HCT116 (cell line): Measurements from ENCODE around the gene EYA4. TPM values are rescaled to one million over a fixed set of nuclear protein-coding genes. Genes with fewer than 3 reads are reported as not detected.

Source experiments
- ATAC-seq: fragments of 200-7000 bp; cut with Tn5 transposase; 2 replicates; pipeline ENCODE4 v1.9.1; 2020; ENCODE audit warnings: mild to moderate bottlenecking, moderate library complexity
- BruUV-seq: library from RNA; stranded (reverse); fragments of 400-500 nt; replicated peaks from 2 replicates; lab custom pipeline; 2021; lab: Mats Ljungman, UMichigan
- CTCF ChIA-PET: fragments of 300-600 bp; sonication (Branson Sonifier 250); formaldehyde crosslinking; loops from one replicate; lab custom pipeline; 2021; ENCODE audit warnings: antibody characterized with exemption; lab: Charles Lee
- POLR2A ChIA-PET: fragments of 300-600, 350-600 bp; sonication (Branson Sonifier 250); formaldehyde crosslinking; loops from one replicate; lab custom pipeline; 2021; ENCODE audit warnings: antibody characterized with exemption; lab: Charles Lee
- RAD21 ChIA-PET, 2 experiments: fragments of 300-600 bp; sonication (Branson Sonifier 250); formaldehyde crosslinking; loops; one replicate each; lab custom pipeline; 2023; ENCODE audit warnings: low total read pairs in 2 of 2; ENCODE audit not compliant: uncharacterized antibody in 2 of 2, unreplicated experiment in 2 of 2, low non-redundant PET in 1 of 2; lab: Charles Lee
- DNase-seq: peaks from one replicate; pipeline ENCODE4 v3.0.0-alpha.2; 2010; ENCODE audit warnings: low read depth, low spot score
- H2AFZ ChIP-seq: fragments of 200-600 bp; shearing (Covaris generic), sonication (generic); 2 replicates; pipeline ENCODE4 v1.6.1; 2017; ENCODE audit warnings: low read depth, mixed run types, mixed read lengths, antibody characterized with exemption, low read length; ENCODE audit not compliant: poor library complexity, severe bottlenecking
- H3K27ac ChIP-seq: 2 replicates; pipeline ENCODE4 v1.5.1; 2012; ENCODE audit warnings: low read depth, low read length
- H3K27me3 ChIP-seq: fragments of 200-600 bp; sonication (generic); 2 replicates; pipeline ENCODE4 v1.6.1; 2016; ENCODE audit warnings: mixed run types, low read length, mixed read lengths; ENCODE audit not compliant: insufficient read depth
- H3K36me3 ChIP-seq, 2 experiments: fragments of 200-500 bp in 1 of 2; fragments of 200-600 bp in 1 of 2; sonication (Bioruptor generic) in 1 of 2; sonication (generic) in 1 of 2; 2 replicates each; pipeline versions ENCODE4 v1.5.1 to v1.6.1; 2014 to 2016; ENCODE audit warnings: low read length in 2 of 2, inconsistent platforms in 1 of 2, mixed read lengths in 1 of 2, mixed run types in 1 of 2; ENCODE audit not compliant: insufficient read depth in 2 of 2, control insufficient read depth in 1 of 2
- H3K4me1 ChIP-seq, 2 experiments: fragments of 200-600 bp in 1 of 2; sonication (generic) in 1 of 2; 2 replicates each; pipeline versions ENCODE4 v1.5.1 to v1.6.1; 2012 to 2017; ENCODE audit warnings: low read length in 2 of 2, inconsistent platforms in 1 of 2, mild to moderate bottlenecking in 1 of 2, mixed read lengths in 1 of 2, mixed run types in 1 of 2, moderate library complexity in 1 of 2; ENCODE audit not compliant: insufficient read depth in 2 of 2, control insufficient read depth in 1 of 2
- H3K4me2 ChIP-seq: fragments of 200-600 bp; sonication (generic); 2 replicates; pipeline ENCODE4 v1.6.1; 2017; ENCODE audit warnings: mixed run types, low read length, mixed read lengths
- H3K4me3 ChIP-seq, 2 experiments: fragments of 200-600 bp in 1 of 2; sonication (generic) in 1 of 2; replicated peaks in 1 of 2; 2 replicates each; pipeline ENCODE4 v1.5.1; 2011 to 2016; ENCODE audit warnings: low read length in 2 of 2, control low read depth in 1 of 2, low read depth in 1 of 2, mild to moderate bottlenecking in 1 of 2, mixed read lengths in 1 of 2, mixed run types in 1 of 2
- H3K79me2 ChIP-seq: fragments of 200-600 bp; sonication (generic); 2 replicates; pipeline ENCODE4 v1.6.1; 2017; ENCODE audit warnings: mild to moderate bottlenecking, mixed run types, low read length, moderate library complexity, mixed read lengths; ENCODE audit not compliant: insufficient read depth
- H3K9ac ChIP-seq: fragments of 200-600 bp; sonication (generic); 2 replicates; pipeline ENCODE4 v1.6.1; 2016; ENCODE audit warnings: low read length, mixed read lengths
- H3K9me2 ChIP-seq: fragments of 200-600 bp; sonication (generic), shearing (Covaris generic); 2 replicates; pipeline ENCODE4 v1.6.1; 2017; ENCODE audit warnings: mixed run types, mild to moderate bottlenecking, moderate library complexity; ENCODE audit not compliant: insufficient read depth
- H3K9me3 ChIP-seq, 2 experiments: fragments of 200-500 bp in 1 of 2; fragments of 200-600 bp in 1 of 2; sonication (Bioruptor generic) in 1 of 2; sonication (generic) in 1 of 2; 2 replicates each; pipeline ENCODE4 v1.6.1; 2014 to 2017; ENCODE audit warnings: low read length in 2 of 2, mixed read lengths in 2 of 2, inconsistent platforms in 1 of 2, low read depth in 1 of 2, mild to moderate bottlenecking in 1 of 2, mixed run types in 1 of 2, moderate library complexity in 1 of 2; ENCODE audit not compliant: control insufficient read depth in 1 of 2, insufficient read depth in 1 of 2
- H4K20me1 ChIP-seq: fragments of 200-600 bp; sonication (generic), shearing (Covaris generic); 2 replicates; pipeline ENCODE4 v1.6.1; 2017; ENCODE audit warnings: mixed run types, mild to moderate bottlenecking, moderate library complexity; ENCODE audit not compliant: insufficient read depth
- ATF3 ChIP-seq: IDR thresholded peaks from 2 replicates; pipeline ENCODE4 v1.6.1; 2012
- CBX3 ChIP-seq: IDR thresholded peaks from 2 replicates; pipeline ENCODE4 v1.6.1; 2012; ENCODE audit warnings: low read depth
- CEBPB ChIP-seq: IDR thresholded peaks from 2 replicates; pipeline ENCODE4 v1.6.1; 2012; ENCODE audit warnings: low read depth
- EZH2 ChIP-seq: fragments of 200-600 bp; sonication (generic); IDR thresholded peaks from 2 replicates; pipeline ENCODE4 v1.6.1; 2017; ENCODE audit warnings: antibody characterized with exemption, mixed run types
- FOSL1 ChIP-seq: IDR thresholded peaks from 2 replicates; pipeline ENCODE4 v1.6.1; 2012; ENCODE audit warnings: low read depth
- JUND ChIP-seq: IDR thresholded peaks from 2 replicates; pipeline ENCODE4 v1.6.1; 2012
- POLR2A ChIP-seq: IDR thresholded peaks from 2 replicates; pipeline ENCODE4 v1.7.0; 2011; ENCODE audit warnings: borderline replicate concordance; ENCODE audit not compliant: insufficient read depth, insufficient read length; ENCODE audit errors: extremely low read depth
- SP1 ChIP-seq: IDR thresholded peaks from 2 replicates; pipeline ENCODE4 v1.6.1; 2012; ENCODE audit warnings: low read depth
- SRF ChIP-seq: IDR thresholded peaks from 2 replicates; pipeline ENCODE4 v1.6.1; 2012; ENCODE audit warnings: low read depth
- TCF7L2 ChIP-seq: IDR thresholded peaks from 2 replicates; pipeline ENCODE4 v1.7.0; 2011; ENCODE audit warnings: borderline replicate concordance, inconsistent platforms; ENCODE audit not compliant: insufficient read depth, insufficient read length; ENCODE audit errors: extremely low read depth
- ZBTB33 ChIP-seq: IDR thresholded peaks from 2 replicates; pipeline ENCODE4 v1.6.1; 2011; ENCODE audit warnings: mild to moderate bottlenecking, low read length, moderate library complexity; ENCODE audit not compliant: insufficient replicate concordance; ENCODE audit errors: extremely low read depth
- ZFX ChIP-seq: fragments of 450-650 bp; IDR thresholded peaks from 2 replicates; pipeline ENCODE4 v1.6.1; 2017
- intact Hi-C: fragments of 100-400 bp; cut with micrococcal nuclease; formaldehyde crosslinking; loops from 2 replicates; pipeline ENCODE4 v1.10.0; 2022
- total RNA-seq: library from RNA; stranded (reverse); gene quantifications from one replicate; pipeline ENCODE4 v1.2.1, GENCODE V29; 2021; ENCODE audit not compliant: unreplicated experiment

Gene EYA4
- total RNA-seq, 1 experiment from 2014 or later: not detected

- Histone ChIP-seq H3K36me3 (no peaks in the 10 kb centered on the region), H3K27me3 (peaks cover 4% of the 10 kb centered on the region; the same call in 1 of the 2 replicates), H3K27ac (no peak overlapping the region), H3K4me1 (no peaks in the 10 kb centered on the region), H2AFZ (no peak overlapping the region), H3K9ac (no peak overlapping the region), H3K9me3 (no peaks in the 10 kb centered on the region), H3K4me2 (no peak overlapping the region), H4K20me1 (no peaks in the 10 kb centered on the region), H3K4me3 (no peak overlapping the region), H3K79me2 (no peaks in the 10 kb centered on the region), H3K9me2 (no peaks in the 10 kb centered on the region)
- no TSS peak for BruUV-seq
- intact Hi-C loops: no loop called here
- ATAC-seq (no peak), DNase-seq (no peak)
- CTCF ChIA-PET: interaction anchor here (1.3 kb wide), 1 partner anchor 9 kb away, joined by 3 read pairs; no protein-coding TSS in a partner anchor
- TF ChIP-seq CEBPB (no peak), SRF (no peak)
- POLR2A ChIA-PET: no interaction called here
- RAD21 ChIA-PET: no interaction called here
Measured at GRCh38 chr6:133290930-133291329, 49.8 kb downstream of the EYA4 start.

GRCh38 chr6:133291671-133292070 lies 50.5 kb downstream of the EYA4 start:
- no TSS peak for BruUV-seq
- no peak for ATAC-seq

More at GRCh38 chr6:133291671-133292070, 50.5 kb downstream of the EYA4 start:
- Histone ChIP-seq H4K20me1 (no peaks in the 10 kb centered on the region), H3K4me1 (no peaks in the 10 kb centered on the region), H3K4me2 (no peak overlapping the region), H3K27ac (no peak overlapping the region), H3K4me3 (no peak overlapping the region), H3K79me2 (no peaks in the 10 kb centered on the region), H2AFZ (no peak overlapping the region), H3K9ac (no peak overlapping the region), H3K27me3 (peaks cover 4% of the 10 kb centered on the region; the same call in 1 of the 2 replicates), H3K9me2 (no peaks in the 10 kb centered on the region), H3K9me3 (no peaks in the 10 kb centered on the region), H3K36me3 (no peaks in the 10 kb centered on the region)
- DNase-seq: no peak
- ChIA-PET CTCF (interaction anchor here (1.3 kb wide), 1 partner anchor 9 kb away, joined by 3 read pairs; no protein-coding TSS in a partner anchor), RAD21 (no interaction called here), POLR2A (no interaction called here)
- intact Hi-C loops: no loop called here
- no peak for TF ChIP-seq TCF7L2
- no peak for TF ChIP-seq CBX3
- no peak for TF ChIP-seq SRF
- TF ChIP-seq SP1: no peak
- no peak for TF ChIP-seq JUND
- TF ChIP-seq POLR2A: no peak
- no peak for TF ChIP-seq ATF3
- TF ChIP-seq FOSL1: no peak
- TF ChIP-seq ZFX: no peak
- TF ChIP-seq EZH2: no peak
- no peak for TF ChIP-seq ZBTB33
